WERI-Rb-1 (cell line): ENCODE results near the gene AFG1L.
"Not testable (repeated sequence)": the region's sequence is repeated elsewhere in the genome, so short reads cannot be mapped to it uniquely, and the experiment has no call there.

ENCODE experiments used
- DNase-seq: peaks from one replicate; pipeline ENCODE4 v3.0.0-alpha.2; 2020
- H3K27ac ChIP-seq: fragments of 250-450 bp; sonication (Bioruptor Pico); 2 replicates; pipeline ENCODE4 v1.5.1; 2020; ENCODE audit warnings: mild to moderate bottlenecking, moderate library complexity
- H3K27me3 ChIP-seq: fragments of 250-450 bp; sonication (Bioruptor Pico); 2 replicates; pipeline ENCODE4 v1.5.1; 2021; ENCODE audit warnings: mild to moderate bottlenecking, low read depth, moderate library complexity; ENCODE audit not compliant: insufficient read depth, severe bottlenecking
- H3K36me3 ChIP-seq: fragments of 250-450 bp; sonication (Bioruptor Pico); 2 replicates; pipeline ENCODE4 v1.5.1; 2020; ENCODE audit warnings: mild to moderate bottlenecking, moderate library complexity
- H3K4me3 ChIP-seq: 2 replicates; pipeline ENCODE4 v1.5.1; 2011; ENCODE audit warnings: low read depth, mild to moderate bottlenecking, control low read depth, low read length
- H3K9me3 ChIP-seq: fragments of 250-450 bp; sonication (Bioruptor Pico); 2 replicates; pipeline ENCODE4 v1.5.1; 2021; ENCODE audit warnings: mild to moderate bottlenecking, moderate library complexity; ENCODE audit not compliant: severe bottlenecking
- TF ChIP-seq, protein P1 (sequence below): IDR thresholded peaks from 2 replicates; pipeline ENCODE4 v1.5.1; 2011; ENCODE audit warnings: low read depth, mild to moderate bottlenecking, control low read depth, inconsistent platforms, low read length

AFG1L gene

GRCh38 chr6:108383981-108384380 lies 89.1 kb downstream of the AFG1L start:
- Histone ChIP-seq H3K27me3 (no peaks in the 10 kb centered on the region), H3K9me3 (no peaks in the 10 kb centered on the region), H3K27ac (no peak overlapping the region), H3K36me3 (no peaks in the 10 kb centered on the region), H3K4me3 (no peak overlapping the region)
- TF ChIP-seq, protein P1, sequence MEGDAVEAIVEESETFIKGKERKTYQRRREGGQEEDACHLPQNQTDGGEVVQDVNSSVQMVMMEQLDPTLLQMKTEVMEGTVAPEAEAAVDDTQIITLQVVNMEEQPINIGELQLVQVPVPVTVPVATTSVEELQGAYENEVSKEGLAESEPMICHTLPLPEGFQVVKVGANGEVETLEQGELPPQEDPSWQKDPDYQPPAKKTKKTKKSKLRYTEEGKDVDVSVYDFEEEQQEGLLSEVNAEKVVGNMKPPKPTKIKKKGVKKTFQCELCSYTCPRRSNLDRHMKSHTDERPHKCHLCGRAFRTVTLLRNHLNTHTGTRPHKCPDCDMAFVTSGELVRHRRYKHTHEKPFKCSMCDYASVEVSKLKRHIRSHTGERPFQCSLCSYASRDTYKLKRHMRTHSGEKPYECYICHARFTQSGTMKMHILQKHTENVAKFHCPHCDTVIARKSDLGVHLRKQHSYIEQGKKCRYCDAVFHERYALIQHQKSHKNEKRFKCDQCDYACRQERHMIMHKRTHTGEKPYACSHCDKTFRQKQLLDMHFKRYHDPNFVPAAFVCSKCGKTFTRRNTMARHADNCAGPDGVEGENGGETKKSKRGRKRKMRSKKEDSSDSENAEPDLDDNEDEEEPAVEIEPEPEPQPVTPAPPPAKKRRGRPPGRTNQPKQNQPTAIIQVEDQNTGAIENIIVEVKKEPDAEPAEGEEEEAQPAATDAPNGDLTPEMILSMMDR, result no peak
- DNase-seq, result no peak

- not testable (repeated sequence) for H3K36me3 ChIP-seq, H3K27me3 ChIP-seq, H3K4me3 ChIP-seq
These were observed 94.3 kb downstream of the AFG1L start for GRCh38 chr6:108389190-108389589.

DNA sequence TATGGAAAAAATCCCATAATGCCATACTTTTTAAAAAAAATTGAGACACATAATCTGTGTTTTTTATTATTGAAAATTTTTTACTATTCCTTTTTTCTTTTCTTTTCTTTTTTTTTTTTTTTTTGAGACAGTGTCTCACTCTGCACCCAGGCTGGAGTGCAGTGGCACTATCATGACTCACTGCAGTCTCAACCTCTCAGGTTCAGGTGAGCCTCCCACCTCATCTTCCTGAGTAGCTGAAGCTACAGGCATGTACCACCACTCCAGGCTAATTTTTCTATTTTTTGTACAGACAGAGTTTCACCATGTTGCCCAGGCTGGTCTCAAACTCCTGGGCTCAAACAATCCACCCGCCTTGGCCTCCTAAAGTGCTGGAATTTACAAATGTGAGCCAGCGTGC lies 100.4 kb downstream of the AFG1L start:
- H3K9me3 ChIP-seq, result no peaks in the 10 kb centered on the region
- DNase-seq, result no peak
- H3K4me3 ChIP-seq, result no peak overlapping the region
- H3K27ac ChIP-seq, result no peak overlapping the region
- no peaks in the 10 kb centered on the region for H3K36me3 ChIP-seq
- TF ChIP-seq, protein P1, result no peak
- no peaks in the 10 kb centered on the region for H3K27me3 ChIP-seq

More at GRCh38 chr6:108389190-108389589, 94.3 kb downstream of the AFG1L start:
- H3K27ac ChIP-seq, DNase-seq, H3K9me3 ChIP-seq: not testable (repeated sequence)

GRCh38 chr6:108403236-108403635 lies 108.4 kb downstream of the AFG1L start:
- TF ChIP-seq, protein P1, result no peak
- H3K9me3 ChIP-seq, result no peaks in the 10 kb centered on the region
- DNase-seq, result no peak

GRCh38 chr6:108406943-108407342 lies 112.1 kb downstream of the AFG1L start:
- Histone ChIP-seq H3K27me3 (no peaks in the 10 kb centered on the region), H3K36me3 (no peaks in the 10 kb centered on the region), H3K27ac (no peak overlapping the region), H3K9me3 (no peaks in the 10 kb centered on the region), H3K4me3 (no peak overlapping the region)
- TF ChIP-seq, protein P1, result no peak
- DNase-seq, result no peak

More at GRCh38 chr6:108403236-108403635, 108.4 kb downstream of the AFG1L start:
- H3K27me3 ChIP-seq, result no peaks in the 10 kb centered on the region
- H3K4me3 ChIP-seq, result no peak overlapping the region
- H3K27ac ChIP-seq, result no peak overlapping the region
- H3K36me3 ChIP-seq, result no peaks in the 10 kb centered on the region

DNA sequence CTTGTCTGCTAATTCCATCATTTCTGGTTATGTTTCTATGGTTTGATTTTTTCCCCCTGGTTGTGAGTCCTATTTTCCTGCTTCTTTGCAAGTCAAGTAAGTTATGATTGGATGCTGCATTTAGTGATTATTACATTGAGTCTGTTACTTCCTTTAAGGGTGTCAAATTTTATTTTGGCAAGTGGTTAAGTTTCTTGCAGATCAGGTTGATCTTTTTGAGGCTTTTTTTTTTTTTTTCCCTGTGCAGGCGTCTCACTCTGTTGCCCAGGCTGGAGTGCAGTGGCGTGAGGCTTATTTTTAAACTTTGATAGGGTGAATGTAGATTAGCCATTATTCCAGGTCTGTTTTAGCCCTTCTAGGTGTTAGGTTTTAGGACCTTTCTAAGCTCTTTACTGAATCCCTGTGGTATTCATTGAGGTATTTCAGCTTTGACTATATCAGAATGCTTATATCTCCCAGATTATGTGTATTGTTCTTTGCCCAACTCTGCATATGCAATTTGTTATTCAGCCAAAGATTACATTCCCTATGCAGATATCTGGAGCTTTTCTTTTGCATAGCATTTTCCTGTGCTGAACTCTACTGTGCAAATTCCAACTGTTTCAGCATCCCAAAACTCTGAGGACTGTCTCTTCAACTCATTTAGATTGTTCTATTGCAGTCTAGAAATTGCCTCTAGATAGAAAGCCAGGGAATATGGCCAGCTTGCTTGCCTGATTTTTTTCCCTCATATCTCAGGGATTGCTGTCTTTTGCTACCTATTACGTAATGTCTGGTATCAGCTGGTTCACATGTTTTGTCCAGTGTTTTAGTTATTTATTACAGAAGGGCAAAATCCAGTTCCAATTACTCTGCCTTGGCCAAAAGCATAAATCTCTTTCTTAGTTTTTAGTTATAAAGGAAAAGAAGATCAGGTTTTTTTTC lies 113.3 kb downstream of the AFG1L start:
- DNase-seq, result no peak
- no peaks in the 10 kb centered on the region for H3K9me3 ChIP-seq
- H3K27me3 ChIP-seq, result no peaks in the 10 kb centered on the region
- H3K36me3 ChIP-seq, result no peaks in the 10 kb centered on the region
- TF ChIP-seq, protein P1, result no peak
- no peak overlapping the region for H3K4me3 ChIP-seq
- H3K27ac ChIP-seq, result no peak overlapping the region
